ENCODE results near the gene KCNJ11.
"Not testable (repeated sequence)": the region's sequence is repeated elsewhere in the genome, so short reads cannot be mapped to it uniquely, and the experiment has no call there.

The KCNJ11 gene

DNA sequence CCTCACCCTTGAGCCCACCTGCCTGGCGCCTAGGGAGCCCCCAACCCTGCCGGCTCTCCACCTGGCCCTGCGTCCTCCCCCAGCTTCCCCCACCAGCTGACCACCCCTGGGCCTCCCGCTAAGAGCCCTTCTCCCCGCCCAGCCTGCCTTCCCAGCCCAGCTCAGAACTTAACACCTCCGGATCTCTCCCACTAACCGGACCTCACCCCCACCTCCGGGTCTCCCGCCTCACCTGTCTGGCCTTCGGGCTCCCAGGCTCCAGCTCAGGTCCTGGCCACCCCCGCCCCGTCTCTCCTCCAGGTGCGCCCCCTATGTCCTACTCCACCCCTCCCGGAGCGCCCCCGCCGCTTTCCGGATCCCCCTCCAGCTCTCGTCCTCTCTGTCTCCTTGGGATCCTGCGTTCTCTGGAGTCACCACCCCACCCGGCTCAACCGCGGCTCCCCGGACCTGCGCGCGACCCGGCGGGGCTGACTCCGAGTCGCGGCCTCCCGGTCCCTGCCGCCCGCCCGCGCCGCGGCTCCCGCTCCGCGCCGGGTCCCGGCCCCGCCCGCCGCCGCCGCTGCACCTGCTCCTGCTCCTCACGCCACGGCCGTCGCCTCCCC is at the start of gene KCNJ11:
KCNJ11 (minus strand) TSS at position 51 of the 602 bp plus-strand sequence. CDS start 568 bp downstream, outside the sequence.
- no peak for DNase-seq

DNA sequence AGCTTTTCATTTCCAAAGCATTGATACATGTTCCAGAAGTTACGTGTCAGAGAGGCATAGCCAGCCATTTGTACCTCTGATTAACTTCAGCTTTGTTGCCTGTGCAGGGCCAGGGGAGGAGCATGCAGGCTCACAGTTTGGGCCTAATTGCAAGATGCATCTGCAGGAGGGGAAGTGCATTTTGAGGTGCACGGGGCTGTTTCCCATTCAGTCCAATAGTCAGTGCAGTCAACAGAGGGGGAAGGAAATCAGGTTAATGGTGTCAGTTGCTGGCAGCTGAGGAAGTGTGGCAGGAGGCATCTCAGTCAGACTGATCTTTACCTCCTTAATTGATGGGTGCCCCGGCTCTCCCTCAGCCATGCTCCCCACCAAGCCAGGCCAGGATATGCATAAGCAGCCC is 48.9 kb upstream of the KCNJ11 start:
- DNase-seq: no peak

DNA sequence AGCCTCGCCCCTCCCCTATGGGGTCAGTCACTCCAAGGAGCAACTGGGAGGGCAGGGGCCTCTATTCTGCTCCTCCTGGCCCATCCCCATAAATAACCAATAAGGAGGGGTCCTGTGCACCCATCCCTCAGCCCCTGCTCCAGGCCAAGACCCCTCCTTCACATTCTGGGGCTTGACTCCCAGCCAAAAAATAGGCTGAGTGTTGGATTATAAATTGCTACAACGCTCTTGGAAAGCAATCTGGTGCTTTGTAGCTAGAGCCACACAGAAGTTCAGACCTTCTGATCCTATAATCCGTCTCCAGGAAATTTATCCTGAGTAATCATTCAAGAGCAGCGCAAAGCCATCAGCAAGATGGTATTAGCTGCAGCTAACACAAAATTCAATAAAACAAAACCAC is 45.6 kb upstream of the KCNJ11 start:
- DNase-seq: no peak

DNA sequence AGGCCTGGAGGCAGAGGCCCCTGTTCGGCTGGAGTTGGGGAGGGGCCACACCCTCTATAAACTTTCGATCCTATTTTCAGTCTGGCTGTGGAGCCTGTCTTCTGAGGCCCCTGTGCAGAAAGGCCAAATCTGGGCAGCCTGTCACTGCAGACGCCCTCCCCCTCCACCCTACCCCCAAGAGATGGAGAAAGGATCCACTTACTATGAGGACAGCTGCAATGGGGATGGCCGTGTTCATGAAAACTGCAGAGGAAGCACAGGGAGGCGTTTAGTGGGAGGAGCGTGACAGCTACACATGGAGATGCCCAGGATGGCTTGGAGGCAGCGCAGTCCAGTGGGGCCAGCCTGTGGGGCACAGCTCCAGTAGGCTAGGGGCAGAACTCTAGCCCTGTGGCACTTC is 43.5 kb upstream of the KCNJ11 start:
- no peak for DNase-seq

DNA sequence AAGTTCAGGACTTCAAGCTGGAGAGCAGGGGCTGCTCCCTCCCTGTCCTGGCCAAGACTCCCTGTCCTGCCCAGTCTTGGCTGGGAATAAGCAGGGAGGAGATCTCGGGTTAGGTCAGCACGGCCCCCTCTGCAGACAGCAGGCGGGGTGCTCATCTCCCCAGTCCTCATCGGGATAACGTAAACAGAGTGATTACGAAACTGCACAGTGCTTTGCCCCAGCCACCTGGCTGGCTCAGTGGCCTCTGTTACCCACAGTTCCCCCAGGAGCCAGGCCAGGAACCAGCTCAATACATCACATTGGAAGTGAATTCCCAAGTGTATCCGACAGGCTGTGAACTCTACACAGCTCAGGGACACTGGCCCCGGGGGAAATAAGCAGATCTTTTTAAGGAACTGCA is 42.7 kb upstream of the KCNJ11 start:
- no peak for DNase-seq

DNA sequence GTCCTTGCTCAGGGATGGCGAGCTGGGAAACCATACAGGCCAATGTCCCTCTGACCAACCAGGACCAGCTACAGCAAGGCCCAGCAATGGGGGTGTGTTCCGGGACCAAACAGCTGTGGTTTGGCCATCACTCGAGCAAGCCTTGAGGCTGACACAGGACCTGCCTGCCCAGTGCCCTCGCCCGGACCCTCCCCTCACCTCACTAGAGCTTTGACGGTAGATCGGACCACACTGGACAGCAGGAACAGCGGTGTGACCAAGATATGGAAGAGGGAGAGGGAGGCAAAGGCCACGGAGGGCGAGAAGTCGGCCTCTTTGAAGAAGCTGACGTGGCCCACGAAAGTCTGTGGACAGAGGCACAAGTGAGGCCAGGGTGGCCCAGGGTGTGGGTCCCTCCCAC is 42.2 kb upstream of the KCNJ11 start:
- no peak for DNase-seq

DNA sequence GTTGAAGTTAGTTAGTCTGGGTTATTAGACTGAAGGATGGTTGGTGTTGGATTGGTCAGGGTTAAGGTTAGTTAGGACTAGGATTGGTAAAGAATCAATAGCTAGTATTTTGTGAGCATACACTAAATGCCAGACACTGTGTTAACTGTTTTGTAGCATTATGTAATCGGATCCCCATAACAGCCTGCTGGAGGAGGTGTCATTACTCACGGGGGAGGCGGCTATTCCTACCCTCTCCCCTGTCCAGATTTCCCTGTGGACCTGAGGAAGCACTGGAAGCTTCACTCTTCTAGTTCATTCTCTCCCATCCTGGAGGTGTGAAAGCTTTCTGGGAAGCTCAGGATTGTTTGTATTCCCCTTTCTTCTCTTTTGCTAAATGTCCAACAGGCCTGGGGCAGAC is 40.5 kb upstream of the KCNJ11 start:
- DNase-seq: no peak

DNA sequence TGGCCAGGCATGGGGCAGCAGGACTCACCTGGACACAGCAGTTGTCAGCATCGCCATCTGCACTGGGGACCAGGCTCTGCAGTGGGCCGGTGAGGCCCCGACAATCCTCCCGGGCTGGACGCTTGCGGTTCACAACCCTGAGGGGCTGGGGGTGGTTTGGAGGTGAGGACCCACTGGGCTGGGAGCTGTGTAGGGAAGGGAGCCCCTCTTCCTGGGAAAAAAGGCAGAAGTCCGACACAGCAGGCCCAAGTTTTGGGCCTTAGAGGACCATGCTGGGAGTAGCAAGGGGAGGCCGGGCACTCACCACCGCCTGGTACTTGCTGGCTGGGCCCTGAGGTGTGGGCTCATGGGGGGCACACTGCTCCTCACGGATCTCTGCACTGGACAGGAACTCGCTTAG is 39.8 kb upstream of the KCNJ11 start:
- DNase-seq: no peak

DNA sequence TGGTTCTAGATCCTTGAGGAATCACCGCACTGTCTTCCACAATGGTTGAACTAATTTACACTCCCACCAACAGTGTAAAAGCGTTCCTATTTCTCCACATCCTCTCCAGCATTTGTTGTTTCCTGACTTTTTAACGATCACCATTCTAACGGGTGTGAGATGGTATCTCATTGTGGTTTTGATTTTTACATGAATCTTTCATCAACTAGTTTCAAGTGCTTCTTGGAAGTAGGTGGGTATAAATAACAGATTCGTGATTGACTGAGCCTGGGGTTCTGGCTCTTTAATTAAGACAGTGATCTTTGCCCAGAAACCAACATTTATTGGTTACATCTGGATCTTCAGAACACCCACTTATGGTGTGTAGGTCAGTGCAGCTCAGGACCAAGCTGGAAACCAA is 37.8 kb upstream of the KCNJ11 start:
- DNase-seq: not testable (repeated sequence)

DNA sequence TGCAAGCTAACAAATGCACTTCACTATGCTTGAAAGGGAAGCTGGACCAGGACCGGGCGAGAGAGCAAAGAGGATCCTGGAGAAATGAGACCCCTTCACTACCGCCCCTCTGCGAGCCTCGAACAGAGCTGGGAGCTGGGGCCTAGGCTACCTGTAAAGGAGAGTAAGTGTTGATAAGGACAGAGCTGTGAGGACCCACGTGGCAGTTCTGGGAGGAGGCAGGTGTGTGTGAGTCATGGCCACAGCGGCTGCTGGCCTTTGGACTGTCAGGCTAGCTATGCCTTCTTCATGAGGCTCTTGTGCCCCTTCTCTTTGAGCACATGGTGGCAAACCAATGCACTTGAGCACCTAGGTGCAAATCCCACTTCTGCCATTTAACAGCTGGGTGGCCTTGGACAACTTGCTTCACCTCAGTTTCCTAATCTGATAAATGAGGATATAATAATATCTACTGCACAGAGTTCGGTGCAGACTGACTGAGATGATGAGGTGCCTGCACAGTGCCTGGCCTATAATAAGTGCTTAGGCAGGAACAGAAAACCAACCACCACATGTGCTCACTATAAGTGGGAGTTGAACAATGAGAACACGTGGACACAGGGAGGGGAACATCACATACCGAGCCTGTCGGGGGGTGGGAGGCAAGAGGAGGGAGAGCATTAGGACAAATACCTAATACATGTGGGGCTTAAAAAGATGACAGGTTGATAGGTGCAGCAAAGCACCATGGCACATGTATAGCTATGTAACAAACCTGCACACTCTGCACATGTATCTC is 35.3 kb upstream of the KCNJ11 start:
- DNase-seq: no peak

DNA sequence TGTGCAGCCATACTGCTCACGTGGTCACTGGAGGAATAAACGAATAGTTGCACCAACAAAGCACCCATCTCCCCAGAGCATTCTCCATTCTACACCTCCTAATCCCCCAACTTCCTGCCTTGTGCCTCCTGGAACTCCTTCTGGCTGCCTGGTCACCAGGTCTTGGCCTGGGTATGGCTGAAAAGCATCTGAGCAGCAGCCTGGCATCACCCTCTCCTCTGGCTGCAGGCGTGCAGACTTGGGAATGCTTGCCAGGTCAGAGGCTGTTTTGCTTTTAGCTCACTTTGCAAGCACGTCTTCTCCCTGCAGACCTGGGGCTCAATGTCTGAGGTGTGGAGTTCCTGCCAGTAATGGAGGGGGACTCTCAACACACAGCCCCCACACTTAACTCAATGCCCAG is 33.3 kb upstream of the KCNJ11 start:
- no peak for DNase-seq

DNA sequence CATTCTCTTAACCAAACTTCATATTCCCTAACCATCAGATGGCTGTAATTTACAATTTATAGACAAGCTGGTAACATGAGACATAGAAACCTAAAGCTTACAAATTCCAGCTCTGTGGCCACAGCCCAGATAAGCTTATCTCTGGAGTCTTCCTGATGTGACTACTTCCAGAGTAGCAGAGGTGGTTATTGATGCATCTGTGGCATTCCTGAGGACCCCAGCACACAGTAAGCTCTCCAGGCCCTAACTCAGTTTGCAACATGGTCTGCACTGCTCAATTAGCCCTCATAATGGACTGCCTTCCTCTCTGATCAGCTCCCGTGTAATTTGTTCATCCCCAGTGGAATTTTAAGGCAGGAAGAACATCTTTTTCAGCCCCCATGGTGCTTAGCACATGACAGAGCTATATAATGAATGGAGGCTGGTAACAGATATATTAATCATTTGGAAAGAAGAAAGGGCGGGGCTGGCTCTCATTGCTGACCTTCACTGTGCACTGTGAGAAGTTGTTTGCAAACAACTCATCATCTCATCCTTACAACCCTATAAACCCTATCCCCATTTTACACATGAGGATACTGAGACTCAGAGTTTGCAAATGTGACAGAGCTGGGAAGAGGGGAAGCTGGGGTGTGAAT is 30.1 kb upstream of the KCNJ11 start:
- DNase-seq: no peak

DNA sequence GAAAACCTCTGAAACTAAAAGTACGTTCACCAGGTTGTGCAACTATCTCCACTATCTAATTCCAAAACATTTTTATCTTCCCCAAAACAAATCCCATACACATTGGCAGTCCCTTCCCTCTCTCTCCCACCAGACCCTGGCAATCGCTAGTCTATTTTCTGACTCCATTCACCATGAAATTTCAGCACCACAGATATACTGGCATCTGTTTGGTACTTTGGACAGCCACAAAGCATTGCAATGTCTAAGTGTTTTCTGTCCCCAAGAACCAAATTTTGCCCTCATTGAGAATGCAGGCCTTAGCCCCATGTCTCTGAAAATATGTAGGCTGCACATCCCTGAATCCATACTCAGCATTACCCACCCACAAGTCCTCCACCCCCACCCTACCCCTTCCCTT is 28.0 kb upstream of the KCNJ11 start:
- DNase-seq: no peak

DNA sequence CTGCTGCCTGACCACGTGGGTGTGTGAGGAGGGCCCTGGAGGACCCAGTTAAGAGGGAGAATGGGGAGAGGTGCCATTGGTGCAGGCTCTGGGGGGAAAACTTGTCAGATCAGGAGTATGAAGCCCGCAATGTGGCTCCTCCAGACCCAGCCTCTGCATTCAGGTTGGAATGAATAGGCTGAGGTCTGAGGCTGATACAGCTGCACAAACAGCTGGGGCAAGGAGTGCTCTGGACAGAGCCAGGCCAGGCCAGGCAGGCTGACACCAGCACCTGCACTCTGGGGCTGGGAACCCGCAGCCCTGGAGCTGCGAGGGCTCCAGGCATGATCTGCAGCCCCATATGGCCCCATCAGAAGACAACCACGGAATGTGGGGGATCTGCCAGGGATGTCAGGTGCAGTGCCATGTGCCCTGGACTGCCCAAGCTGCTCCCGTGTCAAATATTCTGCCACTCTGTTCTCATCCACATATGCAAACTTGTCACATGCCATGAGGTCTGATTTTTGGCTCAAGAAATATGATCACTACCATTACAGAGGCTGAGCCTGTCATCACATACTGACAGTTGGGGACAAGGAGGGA is 27.2 kb upstream of the KCNJ11 start:
- DNase-seq: no peak

DNA sequence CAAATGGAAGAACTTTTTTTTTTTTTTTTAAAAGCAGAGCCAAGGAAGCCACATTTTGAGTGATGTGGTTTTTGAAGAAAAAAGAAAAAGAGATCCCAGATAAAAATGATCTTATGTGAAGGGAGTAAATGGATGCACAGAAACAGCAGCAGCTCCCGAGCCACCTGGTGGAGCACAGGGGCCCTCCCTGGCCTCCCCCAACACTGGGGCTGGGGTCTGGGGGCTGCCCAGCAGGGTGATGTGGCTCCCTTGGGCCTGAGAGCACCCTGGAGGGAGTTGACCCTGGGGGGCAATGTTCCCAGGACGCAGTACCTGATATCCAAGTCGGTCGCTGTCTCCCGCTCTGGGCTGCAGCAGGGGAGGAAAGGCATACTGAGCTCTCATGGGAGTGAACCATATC is 26.5 kb upstream of the KCNJ11 start:
- no peak for DNase-seq

DNA sequence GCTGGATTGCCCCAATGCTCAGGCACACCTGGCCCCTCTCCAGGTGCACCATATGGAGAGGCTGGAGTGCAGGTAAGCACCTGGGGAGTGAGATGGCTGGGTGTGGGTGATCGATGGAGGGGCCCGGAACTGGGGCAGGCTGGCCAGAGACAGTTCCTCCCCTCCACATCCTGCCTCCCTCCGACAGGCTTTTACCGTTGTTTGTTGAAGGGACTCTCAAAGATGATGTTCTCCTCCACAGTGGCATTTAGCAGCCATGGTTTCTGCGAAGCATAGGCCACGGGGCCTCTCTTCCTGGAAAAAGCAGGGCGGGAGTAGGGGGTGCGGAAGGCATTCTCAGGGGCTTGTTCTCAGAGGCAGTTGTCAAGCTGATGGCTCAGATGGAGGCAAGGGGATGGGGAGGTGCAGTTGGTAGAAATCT is 25.9 kb upstream of the KCNJ11 start:
- DNase-seq: no peak

DNA sequence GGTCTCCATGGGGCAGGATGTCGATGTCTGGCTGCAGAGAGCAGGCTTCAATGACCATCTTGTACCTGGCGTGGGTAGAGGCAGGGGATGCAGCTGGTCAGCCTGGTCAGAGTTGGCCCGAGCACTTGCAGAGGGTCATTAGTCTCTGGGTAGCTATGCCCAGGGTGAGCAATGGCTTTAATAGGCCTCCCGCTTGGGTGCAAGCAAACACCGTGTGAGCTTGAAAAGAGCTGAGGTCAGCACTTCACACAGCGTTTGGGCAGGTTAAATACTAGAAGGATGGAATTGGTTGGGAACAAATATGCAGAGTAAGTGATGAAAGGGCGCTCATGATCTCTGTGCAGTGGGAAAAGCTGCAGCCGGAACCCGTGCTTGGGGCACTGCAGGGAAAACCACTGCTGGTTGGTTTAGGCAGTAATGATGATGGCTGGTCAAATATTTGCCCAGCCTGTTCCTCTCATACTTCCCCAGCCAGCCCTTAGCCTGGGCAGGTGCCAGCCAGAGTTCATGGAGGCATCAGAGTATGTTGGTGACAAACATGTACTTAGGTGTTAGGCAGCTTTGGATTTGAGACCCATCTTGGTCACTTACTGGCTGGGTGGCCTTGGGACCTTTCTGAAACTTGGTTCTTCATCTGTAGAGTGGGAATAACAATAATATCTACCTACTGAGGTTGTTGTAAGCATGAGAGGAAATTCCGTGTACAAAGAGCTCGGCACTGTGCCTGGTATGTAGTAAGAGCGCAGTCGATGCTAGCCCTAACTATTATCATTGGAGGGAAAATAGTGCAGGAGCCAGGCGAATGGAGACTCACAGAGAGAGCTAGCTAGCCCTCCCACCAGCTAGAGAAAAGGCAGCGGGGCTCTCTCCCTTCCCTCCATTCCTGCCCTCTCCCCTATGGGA is 25.2 kb upstream of the KCNJ11 start:
- DNase-seq: no peak

DNA sequence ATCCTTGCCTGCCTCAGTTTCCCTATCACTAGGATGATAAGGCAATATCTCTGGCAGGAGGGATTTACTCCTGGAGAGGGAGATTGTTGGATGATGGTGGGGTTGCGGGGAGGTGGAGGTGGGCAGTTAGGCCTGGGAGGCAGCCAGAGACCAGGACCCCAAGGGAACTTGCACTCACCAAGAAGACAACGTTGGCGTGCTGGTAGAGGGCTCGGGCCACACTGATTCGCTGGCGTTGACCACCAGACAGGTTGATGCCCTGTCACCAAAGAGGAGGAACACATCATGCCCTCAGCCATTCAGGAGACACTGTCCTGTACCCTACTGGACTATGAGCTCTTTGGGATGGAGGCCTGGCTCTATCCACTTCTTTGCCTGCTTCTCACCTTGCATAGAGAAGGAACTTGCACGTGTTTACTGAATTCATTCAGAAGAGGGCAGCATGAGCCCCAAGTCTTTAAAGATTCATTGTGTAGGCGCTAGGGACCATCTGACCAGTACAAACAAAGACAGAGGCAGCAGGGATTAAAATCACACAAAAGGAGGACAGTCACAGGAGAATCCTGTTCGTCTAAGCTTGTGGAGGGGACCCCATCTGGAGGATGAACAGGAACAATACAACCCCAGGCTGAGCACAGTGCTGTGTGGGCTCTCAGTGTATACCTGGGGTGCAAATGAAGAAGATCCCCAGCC is 24.2 kb upstream of the KCNJ11 start:
- no peak for DNase-seq

DNA sequence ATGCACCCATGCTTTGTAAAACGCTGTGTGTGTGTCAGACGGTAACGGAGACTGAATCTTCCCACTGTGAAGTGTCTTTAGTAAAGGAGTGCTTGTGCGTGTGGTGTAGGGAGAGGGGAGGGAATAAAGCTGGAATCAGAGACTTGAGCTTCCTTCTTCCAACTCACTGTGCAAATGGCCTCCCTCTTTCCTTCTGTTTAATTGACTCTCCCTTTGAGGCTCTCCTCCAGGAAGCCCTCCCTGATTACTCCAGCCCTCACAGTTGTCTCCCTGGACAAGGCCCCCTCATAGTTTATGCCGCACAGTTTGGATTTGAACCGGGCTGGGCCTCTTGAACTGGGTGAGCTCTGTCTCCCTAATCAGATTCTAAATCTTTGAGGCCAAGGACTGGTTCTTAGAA is 23.0 kb upstream of the KCNJ11 start:
- no peak for DNase-seq

DNA sequence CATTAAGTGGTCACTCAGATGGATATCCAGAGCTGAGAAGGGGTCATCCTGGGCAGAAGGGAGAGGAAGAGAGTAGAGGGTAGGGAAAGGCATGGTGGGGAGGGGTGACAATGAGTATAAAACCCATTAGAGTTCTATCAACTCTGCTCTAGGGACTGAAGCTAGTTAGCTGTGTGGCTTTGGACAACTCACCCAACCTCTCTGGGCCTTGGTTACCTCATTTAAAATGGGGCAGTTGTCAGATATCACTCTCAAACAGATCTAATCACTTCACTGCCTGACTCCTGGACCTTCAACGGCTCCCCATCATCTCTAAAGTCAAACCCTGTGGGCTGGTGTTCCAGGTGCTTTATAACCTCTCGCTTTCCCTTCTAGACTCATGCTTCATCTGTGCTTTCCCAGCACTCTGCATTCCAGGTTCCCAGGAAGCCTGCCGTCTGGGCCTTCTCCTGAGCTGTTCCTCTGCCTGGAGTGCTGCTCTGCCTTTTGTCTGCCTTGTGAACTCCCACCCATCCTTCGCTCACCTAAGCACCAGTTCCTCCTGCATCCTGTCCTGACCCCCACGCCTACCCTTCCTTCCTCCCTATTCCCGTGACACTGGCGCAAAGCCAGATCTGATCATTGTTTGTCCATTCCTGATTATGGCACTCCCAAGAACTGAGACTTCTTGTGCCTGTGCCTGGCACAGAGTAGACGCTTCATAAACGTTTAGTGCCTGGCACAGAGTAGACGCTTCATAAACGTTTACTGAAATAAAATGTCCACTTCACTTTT is 22.3 kb upstream of the KCNJ11 start:
- DNase-seq: no peak

DNA sequence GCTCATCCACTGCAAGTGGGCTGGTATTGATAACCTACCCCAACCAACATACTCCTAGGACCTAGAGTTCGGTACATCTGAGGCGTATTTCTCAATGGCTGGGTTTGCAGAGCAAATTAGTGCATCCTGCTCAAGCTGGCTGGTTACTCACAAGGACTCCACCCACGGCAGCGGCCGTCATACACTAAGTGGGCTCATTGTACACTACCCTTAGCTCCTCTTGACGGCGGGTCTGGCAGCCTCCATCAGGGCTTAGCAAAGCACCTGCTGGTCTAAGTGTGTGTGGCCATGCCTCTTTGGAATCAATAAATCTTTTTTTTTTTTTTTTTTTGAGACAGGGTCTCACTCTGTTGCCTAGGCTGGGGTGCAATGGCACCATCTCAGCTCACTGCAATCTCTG is 20.2 kb upstream of the KCNJ11 start:
- DNase-seq: no peak

All from NCI-H446 (cell line).